Kidney epithelial cell (primary cell): ENCODE measurements around the gene ZMIZ1. TPM values are rescaled to one million over a fixed set of nuclear protein-coding genes. Genes with fewer than 3 reads are reported as not detected.

Experiments
- DNase-seq: peaks from one replicate; pipeline ENCODE4 v3.0.0-alpha.2; 2010; ENCODE audit warnings: low read depth
- H3K27me3 ChIP-seq: 2 replicates; pipeline ENCODE4 v1.6.0; 2011; ENCODE audit warnings: low read length; ENCODE audit not compliant: control insufficient read depth, insufficient read depth
- H3K36me3 ChIP-seq: 2 replicates; pipeline ENCODE4 v1.5.1; 2011; ENCODE audit warnings: low read length; ENCODE audit not compliant: control insufficient read depth, insufficient read depth
- H3K4me3 ChIP-seq: 2 replicates; pipeline ENCODE4 v1.5.1; 2011; ENCODE audit warnings: low read depth, mild to moderate bottlenecking, control low read depth, low read length
- CTCF ChIP-seq: IDR thresholded peaks from 2 replicates; pipeline ENCODE4 v1.5.1; 2011; ENCODE audit warnings: mild to moderate bottlenecking, moderate library complexity, low read length, control low read depth, inconsistent platforms; ENCODE audit not compliant: insufficient read depth, poor library complexity, severe bottlenecking
- total RNA-seq: library from RNA; depleted of rRNA; stranded (reverse); fragments of >200 nt; gene quantifications from 2 replicates; pipeline ENCODE4 v1.2.3, GENCODE V29; 2015

ZMIZ1 gene
- total RNA-seq, 1 donor from 2014 or later, result 57.5 TPM

GRCh38 chr10:79353000-79353406 lies 284.2 kb downstream of the ZMIZ1 start:
- peaks cover 2% of the 10 kb centered on the region for H3K36me3 ChIP-seq
- no peak for DNase-seq
- H3K4me3 ChIP-seq, result no peak overlapping the region
- TF ChIP-seq CTCF, result no peak
- no peaks in the 10 kb centered on the region for H3K27me3 ChIP-seq

DNA sequence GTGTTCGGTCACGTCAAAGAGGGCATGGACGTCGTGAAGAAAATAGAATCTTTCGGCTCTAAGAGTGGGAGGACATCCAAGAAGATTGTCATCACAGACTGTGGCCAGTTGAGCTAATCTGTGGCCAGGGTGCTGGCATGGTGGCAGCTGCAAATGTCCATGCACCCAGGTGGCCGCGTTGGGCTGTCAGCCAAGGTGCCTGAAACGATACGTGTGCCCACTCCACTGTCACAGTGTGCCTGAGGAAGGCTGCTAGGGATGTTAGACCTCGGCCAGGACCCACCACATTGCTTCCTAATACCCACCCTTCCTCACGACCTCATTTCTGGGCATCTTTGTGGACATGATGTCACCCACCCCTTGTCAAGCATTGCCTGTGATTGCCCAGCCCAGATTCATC lies 285.0 kb downstream of the ZMIZ1 start:
- H3K36me3 ChIP-seq, result peaks cover 2% of the 10 kb centered on the region
- no peak overlapping the region for H3K4me3 ChIP-seq
- TF ChIP-seq CTCF, result no peak
- DNase-seq, result no peak
- H3K27me3 ChIP-seq, result no peaks in the 10 kb centered on the region

- Histone ChIP-seq H3K4me3 (no peak overlapping the region), H3K36me3 (peaks cover 2% of the 10 kb centered on the region), H3K27me3 (no peaks in the 10 kb centered on the region)
- no peak for DNase-seq
- no peak for TF ChIP-seq CTCF
Measured at GRCh38 chr10:79354141-79354540, 285.4 kb downstream of the ZMIZ1 start.

- DNase-seq, result no peak
- Histone ChIP-seq H3K36me3 (peaks cover 2% of the 10 kb centered on the region), H3K4me3 (no peak overlapping the region), H3K27me3 (no peaks in the 10 kb centered on the region)
- TF ChIP-seq CTCF, result no peak
Measured at GRCh38 chr10:79354615-79355014, 285.8 kb downstream of the ZMIZ1 start.

- Histone ChIP-seq H3K27me3 (no peaks in the 10 kb centered on the region), H3K4me3 (no peak overlapping the region), H3K36me3 (peaks cover 2% of the 10 kb centered on the region)
- no peak for TF ChIP-seq CTCF
- no peak for DNase-seq
Measured at GRCh38 chr10:79355420-79356017, 286.8 kb downstream of the ZMIZ1 start.

DNA sequence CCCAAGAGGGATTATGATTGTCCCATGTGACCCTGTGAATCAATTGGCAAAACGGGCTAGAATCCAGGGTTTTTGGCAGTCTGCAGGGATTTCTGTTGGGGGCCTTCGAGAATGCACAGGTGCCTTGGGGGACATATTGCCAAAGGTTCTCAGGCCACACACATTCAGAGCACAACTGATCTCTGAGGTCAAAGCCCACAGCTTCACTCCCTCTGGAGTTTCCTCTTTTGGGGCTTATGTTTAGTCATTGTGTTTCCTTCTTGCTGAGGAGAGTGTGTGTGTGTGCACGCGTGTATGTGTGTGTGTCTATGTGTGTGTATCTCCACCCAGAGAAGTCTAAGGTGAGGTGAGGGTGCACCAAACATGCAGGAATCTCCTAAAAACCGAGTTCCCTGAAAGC lies 287.3 kb downstream of the ZMIZ1 start:
- Histone ChIP-seq H3K27me3 (no peaks in the 10 kb centered on the region), H3K4me3 (no peak overlapping the region), H3K36me3 (no peaks in the 10 kb centered on the region)
- TF ChIP-seq CTCF, result no peak
- no peak for DNase-seq
